HG03378 (cell line): ENCODE measurements around the gene LHFPL2.

Experiments
- ATAC-seq: cut with Tn5 transposase; IDR thresholded peaks from one replicate; pipeline ENCODE4 v1.9.1; 2021; ENCODE audit warnings: mild to moderate bottlenecking, moderate library complexity; ENCODE audit not compliant: unreplicated experiment

The LHFPL2 gene

DNA sequence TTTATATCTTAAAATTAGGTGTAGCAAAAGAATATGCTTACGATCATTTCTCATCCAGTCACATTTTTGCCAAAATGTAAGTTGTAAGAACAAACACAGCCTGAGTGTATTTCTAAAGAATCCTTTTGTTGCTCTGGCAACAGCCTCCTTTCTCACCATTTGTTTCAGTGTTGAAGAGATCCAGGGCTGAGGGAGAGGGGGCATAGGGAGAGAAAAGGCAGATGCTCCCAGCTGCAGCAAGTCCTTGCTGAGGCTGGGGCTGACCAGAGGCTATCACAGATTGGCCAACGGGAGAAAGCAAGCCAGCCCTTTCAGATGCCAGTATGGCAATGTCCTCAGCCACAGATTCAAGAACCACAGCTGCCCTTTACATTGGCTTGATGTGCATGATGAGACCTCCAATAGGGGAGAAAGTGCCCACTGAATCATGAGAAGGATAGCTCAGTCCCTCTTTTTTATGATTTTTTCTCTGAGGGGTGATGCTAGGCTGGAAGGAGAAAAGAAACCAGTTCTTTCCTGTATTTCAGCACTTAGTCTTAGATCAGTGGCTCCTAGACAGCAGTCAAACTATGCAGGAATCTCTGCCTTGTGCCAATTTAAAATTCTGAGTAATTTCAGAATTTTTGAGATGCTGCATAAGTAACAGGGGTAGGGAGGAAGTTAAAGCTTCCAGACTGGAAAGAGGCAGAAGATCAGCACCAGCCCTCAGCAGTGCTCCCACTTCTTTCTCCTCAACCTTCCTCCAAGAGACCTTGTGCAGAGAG, 142.1 kb downstream of the LHFPL2 start:
- ATAC-seq: no peak

DNA sequence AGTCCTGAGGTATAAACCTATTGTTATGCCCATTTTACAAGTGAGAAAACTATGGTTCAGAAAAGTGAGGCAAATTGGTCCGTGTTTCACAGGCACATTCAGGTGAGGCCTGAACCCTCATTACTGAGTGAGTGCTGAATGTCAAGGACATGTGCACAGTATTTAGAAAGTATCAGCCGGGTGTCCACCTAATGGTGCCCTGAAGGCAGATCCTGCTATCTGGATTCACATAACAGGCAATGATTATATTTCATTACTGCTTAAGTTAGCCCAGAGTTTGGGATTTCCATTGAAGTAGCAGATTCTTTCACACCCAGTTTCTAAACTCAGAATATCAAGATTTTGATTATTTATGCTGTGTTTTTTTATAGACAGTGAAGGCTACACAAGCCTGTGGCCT, 142.7 kb downstream of the LHFPL2 start:
- ATAC-seq: no peak

DNA sequence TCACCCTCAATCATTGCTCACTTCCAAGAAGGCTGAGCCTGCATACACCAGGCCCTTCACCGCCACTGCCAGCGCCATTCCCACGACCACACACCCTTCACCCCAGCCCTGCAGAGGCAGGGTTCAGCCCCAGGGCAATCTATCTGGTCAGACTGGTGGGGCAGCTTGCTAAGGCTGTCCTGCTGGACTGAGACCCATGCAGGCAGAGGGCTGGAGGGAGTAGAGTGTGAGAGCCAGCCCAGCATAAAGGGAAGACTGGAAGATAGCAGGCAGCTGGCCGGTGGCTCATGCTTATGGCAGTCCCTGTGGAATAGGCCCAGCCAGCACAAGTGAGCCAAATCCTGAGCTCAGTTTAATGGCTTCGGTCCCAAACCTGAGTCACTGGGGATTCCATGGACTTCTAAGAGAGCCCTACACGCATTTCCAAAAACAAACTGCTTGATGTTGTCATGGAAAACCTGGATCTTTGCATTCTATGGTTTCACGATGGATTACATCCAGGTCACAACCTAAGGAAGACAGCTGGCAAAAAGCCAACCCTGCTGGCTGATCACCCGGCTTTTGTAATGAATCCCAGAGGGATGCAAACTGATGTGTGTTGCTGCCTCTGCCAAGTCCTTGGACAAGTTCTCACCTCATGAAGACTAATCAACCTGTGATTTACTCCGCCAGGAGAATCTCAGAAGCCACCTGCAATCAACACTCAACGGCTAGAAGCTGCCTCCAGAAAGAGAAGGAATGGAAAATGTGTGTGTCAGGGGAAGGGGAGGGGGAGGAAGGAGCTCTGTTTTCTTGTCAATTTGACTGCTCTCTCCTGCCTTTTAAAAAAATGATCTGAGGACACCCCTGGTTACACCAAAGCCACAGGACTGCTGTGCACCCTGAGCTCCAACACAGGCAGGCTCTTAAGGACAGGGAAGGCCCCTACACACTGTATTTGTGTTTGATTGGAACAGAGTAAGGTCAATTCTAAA, 143.6 kb downstream of the LHFPL2 start:
- ATAC-seq: no peak

- ATAC-seq: no peak
These were observed 144.5 kb downstream of the LHFPL2 start for GRCh38 chr5:78503958-78504653.

DNA sequence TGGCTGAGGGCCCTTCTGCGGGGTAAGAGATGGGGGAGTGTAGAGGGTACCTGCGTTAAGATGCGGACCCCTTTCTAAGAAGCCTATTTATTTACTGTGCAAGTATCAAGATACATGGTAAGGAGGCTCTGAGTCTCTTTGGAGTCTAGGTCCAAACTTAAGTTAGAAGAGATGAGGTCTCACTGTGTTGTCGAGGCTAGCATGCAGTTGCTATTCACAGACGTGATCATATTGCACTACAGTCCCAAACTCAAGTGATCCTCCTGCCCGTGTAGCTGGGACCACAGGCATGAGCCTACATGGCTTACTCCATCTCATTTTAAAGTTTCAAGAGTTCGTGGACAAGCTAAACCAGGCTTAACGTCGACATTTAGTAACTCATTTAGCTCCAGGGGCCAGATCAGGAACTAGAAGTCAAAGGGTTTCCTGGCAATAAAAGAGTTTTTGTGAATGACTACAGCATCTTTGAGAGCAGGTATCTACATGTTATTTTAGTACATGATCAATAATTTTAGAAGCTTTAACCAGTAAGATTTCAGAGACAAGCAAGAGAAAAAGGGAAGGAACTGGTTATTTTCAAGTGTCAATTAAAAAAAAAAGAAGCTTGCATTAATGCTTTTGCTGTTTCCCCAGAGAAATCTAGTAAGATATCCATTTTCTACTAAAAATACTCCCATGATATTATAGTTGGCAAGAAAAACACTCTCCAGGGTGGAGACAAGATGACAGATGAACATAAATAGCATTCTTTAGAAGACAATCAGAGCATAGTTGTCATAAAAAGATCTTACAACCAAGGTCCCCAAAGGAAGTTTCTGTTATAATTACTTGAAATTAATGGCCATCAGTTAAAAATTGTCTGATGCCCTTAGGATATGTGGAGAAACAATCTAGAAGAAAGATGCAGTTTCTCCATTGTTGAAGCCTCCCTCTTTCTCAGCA, 146.9 kb downstream of the LHFPL2 start:
- ATAC-seq: no peak

- ATAC-seq: no peak
These were observed 147.7 kb downstream of the LHFPL2 start for GRCh38 chr5:78500871-78501270.

GRCh38 chr5:78500028-78500427, 148.5 kb downstream of the LHFPL2 start:
- no peak for ATAC-seq

- ATAC-seq: no peak
These were observed 149.1 kb downstream of the LHFPL2 start for GRCh38 chr5:78499485-78499884.

- peak; percentile 49 for ATAC-seq
These were observed 150.7 kb downstream of the LHFPL2 start for GRCh38 chr5:78497573-78498533.

GRCh38 chr5:78496373-78496772, 152.2 kb downstream of the LHFPL2 start:
- ATAC-seq: no peak

- no peak for ATAC-seq
These were observed 152.8 kb downstream of the LHFPL2 start for GRCh38 chr5:78495800-78496199.

DNA sequence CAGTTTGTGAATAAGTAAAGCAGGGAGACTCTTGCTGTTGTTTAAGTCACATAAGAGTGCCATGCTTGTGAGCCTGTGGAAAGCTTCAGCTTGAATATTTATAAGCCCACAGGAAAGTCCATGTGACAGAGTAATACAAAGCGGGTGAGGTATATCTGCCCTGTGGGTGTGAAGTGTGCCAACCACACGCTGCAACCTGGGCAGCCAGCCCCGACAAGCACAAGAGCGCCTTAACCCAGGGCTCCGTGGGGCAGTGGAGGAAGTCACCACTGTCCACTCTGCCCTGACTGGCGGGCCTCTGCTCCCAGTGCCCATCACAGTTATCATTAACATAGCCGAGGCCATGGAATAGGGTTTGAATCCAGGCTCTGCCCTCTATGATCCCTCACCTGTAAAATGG, 155.9 kb downstream of the LHFPL2 start:
- ATAC-seq: no peak

DNA sequence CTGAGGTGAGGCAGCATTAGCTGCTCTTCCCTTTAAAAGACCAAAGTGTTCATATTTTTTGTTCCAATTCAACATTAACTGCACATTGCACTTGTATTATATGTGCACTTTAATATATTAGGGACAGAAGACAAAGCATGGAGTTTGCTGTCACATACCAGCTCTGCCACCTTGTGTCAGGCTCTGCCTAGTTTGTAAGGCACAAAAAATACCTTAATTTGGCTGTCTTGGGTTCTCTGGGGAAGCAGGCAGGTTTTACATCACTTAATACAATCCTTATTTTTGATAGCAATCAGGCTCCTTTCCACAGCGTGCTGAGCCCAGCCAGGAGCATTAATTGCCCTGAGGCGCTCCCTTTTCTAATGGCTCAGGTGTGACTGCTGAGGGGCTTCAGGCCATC, 156.3 kb downstream of the LHFPL2 start:
- no peak for ATAC-seq

GRCh38 chr5:78490709-78491485, 157.7 kb downstream of the LHFPL2 start:
- ATAC-seq: no peak

GRCh38 chr5:78487846-78488245, 160.7 kb downstream of the LHFPL2 start:
- ATAC-seq: no peak

DNA sequence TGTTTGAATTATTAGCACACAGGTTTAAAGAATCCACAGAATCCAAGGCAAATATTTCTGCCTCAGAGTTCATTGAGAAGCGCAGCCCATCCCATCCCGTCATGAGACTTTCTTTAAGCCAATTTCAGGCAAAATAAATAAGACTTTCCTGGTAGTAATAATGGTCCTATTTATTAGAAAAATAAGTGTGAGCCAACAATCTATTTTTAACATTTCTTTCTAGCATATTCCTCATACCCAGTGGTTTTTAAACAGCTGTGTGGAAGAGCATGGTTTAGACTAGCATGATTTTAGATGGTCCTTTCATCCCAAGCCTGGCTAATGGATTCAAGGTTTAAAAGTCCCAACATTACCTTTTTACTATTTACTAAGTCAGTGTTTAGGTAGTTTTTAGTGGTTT, 162.4 kb downstream of the LHFPL2 start:
- ATAC-seq: no peak

GRCh38 chr5:78483809-78484521, 164.6 kb downstream of the LHFPL2 start:
- peak; percentile 87 for ATAC-seq

DNA sequence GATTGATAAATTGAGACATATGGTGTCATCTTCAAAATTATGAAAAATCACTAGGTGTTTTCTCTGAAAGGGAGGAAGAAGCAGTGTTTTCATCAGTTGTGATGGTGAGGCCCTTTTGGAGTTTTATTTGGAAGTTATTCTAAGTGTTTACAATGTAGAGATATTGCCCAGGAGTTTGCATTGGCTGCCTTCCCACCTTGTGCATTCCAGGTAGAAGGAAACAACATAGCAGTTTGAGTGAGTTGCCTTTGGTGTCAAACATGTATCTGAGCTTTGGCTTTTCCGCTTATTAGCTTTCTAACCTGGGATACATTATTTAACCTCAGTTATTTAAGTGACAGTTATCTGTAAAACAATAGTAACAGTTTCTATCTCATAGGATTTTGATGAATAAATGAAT, 165.6 kb downstream of the LHFPL2 start:
- no peak for ATAC-seq
